CD4-positive, alpha-beta T cell (primary cell): ENCODE measurements around the gene CD300LF. TPM values are rescaled to one million over a fixed set of nuclear protein-coding genes. Genes with fewer than 3 reads are reported as not detected.

ENCODE experiments used
- ATAC-seq: fragments of 200-7000 bp; cut with Tn5 transposase; one replicate; pipeline ENCODE4 v1.10.0; 2022; ENCODE audit warnings: mild to moderate bottlenecking; ENCODE audit not compliant: poor library complexity
- CTCF ChIA-PET: fragments of 350-600 bp; sonication (Branson Sonifier 250); formaldehyde crosslinking; loops from one replicate; lab custom pipeline; 2021; ENCODE audit warnings: antibody characterized with exemption, inconsistent platforms; lab: Charles Lee
- POLR2A ChIA-PET: fragments of 350-600 bp; sonication (Branson Sonifier 250); formaldehyde crosslinking; loops from one replicate; lab custom pipeline; 2021; ENCODE audit warnings: antibody characterized with exemption, inconsistent platforms; lab: Charles Lee
- DNase-seq, 14 experiments: peaks; one replicate each; pipeline ENCODE4 v3.0.0-alpha.2; 2013 to 2020; ENCODE audit warnings: mixed read lengths in 2 of 14
- H3K27ac ChIP-seq, 2 donors: one replicate each; pipeline versions ENCODE4 v1.5.1 to v1.7.0; 2013; ENCODE audit warnings: low read length in 2 of 2, low read depth in 1 of 2, mild to moderate bottlenecking in 1 of 2
- H3K27me3 ChIP-seq, 2 experiments: 1 replicate in 1 of 2; 2 replicates in 1 of 2; pipeline versions ENCODE4 v1.6.1 to v1.7.0; 2013; ENCODE audit warnings: low read length in 2 of 2, control low read depth in 1 of 2, mild to moderate bottlenecking in 1 of 2, moderate library complexity in 1 of 2; ENCODE audit not compliant: insufficient read depth in 2 of 2, control insufficient read depth in 1 of 2
- H3K36me3 ChIP-seq: one replicate; pipeline ENCODE4 v1.6.1; 2013; ENCODE audit warnings: low read length, control low read depth; ENCODE audit not compliant: insufficient read depth
- H3K4me1 ChIP-seq: one replicate; pipeline ENCODE4 v1.6.1; 2013; ENCODE audit warnings: low read length, control low read depth; ENCODE audit not compliant: insufficient read depth
- H3K4me3 ChIP-seq: one replicate; pipeline ENCODE4 v1.5.1; 2013; ENCODE audit warnings: mild to moderate bottlenecking, low read length, moderate library complexity
- H3K9me3 ChIP-seq, 2 experiments: 1 replicate in 1 of 2; 2 replicates in 1 of 2; pipeline versions ENCODE4 v1.6.1 to v1.7.0; 2013; ENCODE audit warnings: low read length in 2 of 2, mild to moderate bottlenecking in 2 of 2, control low read depth in 1 of 2, moderate library complexity in 1 of 2; ENCODE audit not compliant: control insufficient read depth in 1 of 2, insufficient read depth in 1 of 2
- H3K27ac Mint-ChIP-seq: one replicate; pipeline ENCODE4 v1.8.0; 2020; ENCODE audit warnings: mixed read lengths
- H3K27me3 Mint-ChIP-seq: one replicate; pipeline ENCODE4 v1.8.0; 2021; ENCODE audit warnings: mixed read lengths
- H3K36me3 Mint-ChIP-seq: one replicate; pipeline ENCODE4 v1.8.0; 2021; ENCODE audit warnings: low read depth, mixed read lengths
- H3K4me1 Mint-ChIP-seq: one replicate; pipeline ENCODE4 v1.8.0; 2021; ENCODE audit warnings: low read depth, mixed read lengths
- H3K4me3 Mint-ChIP-seq: one replicate; pipeline ENCODE4 v1.8.0; 2020; ENCODE audit warnings: mild to moderate bottlenecking, mixed read lengths
- H3K9me3 Mint-ChIP-seq: one replicate; pipeline ENCODE4 v1.8.0; 2020; ENCODE audit warnings: mixed read lengths
- CTCF ChIP-seq: fragments of 200-600 bp; IDR thresholded peaks from one replicate; pipeline ENCODE4 v1.8.0; 2022; ENCODE audit warnings: antibody characterized with exemption, mild to moderate bottlenecking
- intact Hi-C, 2 experiments: fragments of 100-400 bp; cut with DNase I in 1 of 2; cut with micrococcal nuclease in 1 of 2; formaldehyde crosslinking; loops; one replicate each; pipeline versions ENCODE4 v1.15.1 to v1.9.0; 2023 to 2025; cut with DNase I, micrococcal nuclease
- total RNA-seq, 174 experiments: library from RNA in 2 of 174; stranded (reverse) in 2 of 174; gene quantifications; one replicate each; pipeline ENCODE4 v1.2.3 and lab custom pipeline; 2021 to 2026

Gene CD300LF
- total RNA-seq, 2 experiments from 2014 or later = 0.39 to 1.0 TPM

- H3K4me3 Mint-ChIP-seq = no peak overlapping the region
Observed at GRCh38 chr17:74654742-74655141, 58.0 kb downstream of the CD300LF start.

GRCh38 chr17:74652020-74652419 lies 60.7 kb downstream of the CD300LF start:
- Mint-ChIP-seq H3K36me3 (no peaks in the 10 kb centered on the region), H3K4me1 (no peaks in the 10 kb centered on the region), H3K27me3 (peaks cover 54% of the 10 kb centered on the region), H3K9me3 (no peaks in the 10 kb centered on the region), H3K27ac (no peak overlapping the region), H3K4me3 (no peak overlapping the region)
- no peak for TF ChIP-seq CTCF
- DNase-seq = no peak
- Histone ChIP-seq H3K27me3 (peaks cover 16 to 27% of the 10 kb centered on the region in 2 experiments), H3K36me3 (no peaks in the 10 kb centered on the region), H3K9me3 (peaks cover 0 to 3% of the 10 kb centered on the region in 2 experiments), H3K4me3 (no peak overlapping the region), H3K4me1 (no peaks in the 10 kb centered on the region), H3K27ac (no peak overlapping the region)
- ChIA-PET POLR2A (no interaction called here), CTCF (no interaction called here)
- intact Hi-C loops = no loop called here
- ATAC-seq = no peak

More at GRCh38 chr17:74654742-74655141, 58.0 kb downstream of the CD300LF start:
- peaks cover 6% of the 10 kb centered on the region for H3K4me1 ChIP-seq
- H3K27me3 Mint-ChIP-seq = peaks cover 52% of the 10 kb centered on the region
- ATAC-seq (no peak), DNase-seq (no peak)
- no peak overlapping the region for H3K27ac ChIP-seq
- peaks cover 5% of the 10 kb centered on the region for H3K4me1 Mint-ChIP-seq
- H3K27ac Mint-ChIP-seq = no peak overlapping the region
- H3K27me3 ChIP-seq = peaks cover 11 to 14% of the 10 kb centered on the region in 2 experiments
- intact Hi-C loops = loop anchor here in 1 of 2 experiments (5.0 kb wide), 1 partner anchor 303 kb away; no protein-coding TSS in a partner anchor
- CTCF ChIA-PET = interaction anchor here (0.7 kb wide), 1 partner anchor 1399 kb away, joined by 3 read pairs; no protein-coding TSS in a partner anchor
- H3K4me3 ChIP-seq = no peak overlapping the region
- H3K36me3 Mint-ChIP-seq = no peaks in the 10 kb centered on the region
- POLR2A ChIA-PET = no interaction called here
- no peak for TF ChIP-seq CTCF
- no peaks in the 10 kb centered on the region for H3K9me3 ChIP-seq
- H3K36me3 ChIP-seq = no peaks in the 10 kb centered on the region
- H3K9me3 Mint-ChIP-seq = no peaks in the 10 kb centered on the region

GRCh38 chr17:74649909-74650308 lies 62.8 kb downstream of the CD300LF start:
- intact Hi-C loops = loop anchor here in 1 of 2 experiments (10.0 kb wide), 1 partner anchor 275 kb away; no protein-coding TSS in a partner anchor
- DNase-seq (no peak), ATAC-seq (no peak)
- H3K27ac Mint-ChIP-seq = no peak overlapping the region
- no peak overlapping the region for H3K4me3 ChIP-seq
- no peaks in the 10 kb centered on the region for H3K36me3 Mint-ChIP-seq
- no peak overlapping the region for H3K27ac ChIP-seq
- ChIA-PET CTCF (no interaction called here), POLR2A (no interaction called here)
- no peaks in the 10 kb centered on the region for H3K4me1 Mint-ChIP-seq
- H3K4me1 ChIP-seq = no peaks in the 10 kb centered on the region
- peaks cover 67% of the 10 kb centered on the region for H3K27me3 Mint-ChIP-seq
- H3K9me3 ChIP-seq = peaks cover 0 to 3% of the 10 kb centered on the region in 2 experiments
- no peaks in the 10 kb centered on the region for H3K36me3 ChIP-seq
- no peak overlapping the region for H3K4me3 Mint-ChIP-seq
- peaks cover 19 to 27% of the 10 kb centered on the region in 2 experiments for H3K27me3 ChIP-seq
- no peaks in the 10 kb centered on the region for H3K9me3 Mint-ChIP-seq
- TF ChIP-seq CTCF = no peak
